Fibroblast of the aortic adventitia (primary cell): ENCODE data around the gene PRR18. TPM values are rescaled to one million over a fixed set of nuclear protein-coding genes. Genes with fewer than 3 reads are reported as not detected.
A peak's percentile ranks its signal among the peaks of the same experiment; 100 is the strongest.

ENCODE experiments used
- DNase-seq: peaks from one replicate; pipeline ENCODE4 v3.0.0-alpha.2; 2010; ENCODE audit warnings: low read depth
- H3K4me3 ChIP-seq: 2 replicates; pipeline ENCODE4 v1.5.1; 2011; ENCODE audit warnings: low read depth, mild to moderate bottlenecking, control low read depth, low read length, moderate library complexity
- CTCF ChIP-seq: IDR thresholded peaks from 2 replicates; pipeline ENCODE4 v1.5.1; 2011; ENCODE audit warnings: mild to moderate bottlenecking, low read length, control low read depth, inconsistent platforms; ENCODE audit not compliant: insufficient read depth
- total RNA-seq: library from RNA; depleted of rRNA; stranded (reverse); fragments of >200 nt; gene quantifications from 2 replicates; pipeline ENCODE4 v1.2.3, GENCODE V29; 2012; ENCODE audit warnings: low replicate concordance

The PRR18 gene
- not detected in 2 replicates for total RNA-seq

DNA sequence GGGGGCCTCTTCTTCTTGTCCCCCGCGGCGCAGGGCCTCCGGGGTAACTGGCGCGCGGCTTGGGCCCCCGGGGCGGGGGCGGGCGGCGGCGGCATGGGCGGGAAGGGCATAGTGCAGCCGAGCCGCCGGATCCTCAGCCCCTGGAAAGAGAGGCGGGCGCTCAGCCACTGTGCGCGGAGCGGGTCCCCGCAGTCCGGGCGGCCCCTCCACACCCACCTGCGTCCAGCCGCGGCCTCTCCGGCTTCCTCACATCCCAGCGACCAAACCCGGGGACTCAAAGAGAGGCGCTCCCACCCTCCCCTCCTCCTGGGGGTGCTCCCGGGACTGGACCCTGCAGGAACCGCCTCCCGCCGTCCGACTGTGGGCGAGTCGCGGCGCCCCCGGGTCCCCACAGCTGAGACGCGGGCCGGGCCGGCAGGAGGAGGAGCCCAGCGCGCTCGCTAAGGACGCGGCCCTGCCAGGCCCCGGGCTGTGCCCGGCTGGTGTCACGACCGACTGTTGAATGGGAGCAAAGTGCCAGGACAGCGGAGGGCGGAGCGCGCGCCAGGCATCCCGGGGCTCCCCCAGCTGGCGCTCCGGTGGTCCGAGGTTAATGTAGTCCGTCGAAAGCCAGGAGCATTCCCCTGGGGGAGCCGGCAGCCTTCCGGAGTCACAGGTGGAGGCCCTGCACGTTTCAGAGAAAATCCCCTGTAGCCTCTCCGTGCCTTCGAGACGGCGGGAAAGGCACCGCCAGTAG is at the start of gene PRR18:
Gene PRR18 (minus strand): TSS at position 360 of the 736 bp plus-strand sequence. CDS start 250 bp downstream, at position 110.
- no peak for TF ChIP-seq CTCF
- H3K4me3 ChIP-seq, result peak within 1 kb of the TSS; percentile 31
- no peak for DNase-seq

DNA sequence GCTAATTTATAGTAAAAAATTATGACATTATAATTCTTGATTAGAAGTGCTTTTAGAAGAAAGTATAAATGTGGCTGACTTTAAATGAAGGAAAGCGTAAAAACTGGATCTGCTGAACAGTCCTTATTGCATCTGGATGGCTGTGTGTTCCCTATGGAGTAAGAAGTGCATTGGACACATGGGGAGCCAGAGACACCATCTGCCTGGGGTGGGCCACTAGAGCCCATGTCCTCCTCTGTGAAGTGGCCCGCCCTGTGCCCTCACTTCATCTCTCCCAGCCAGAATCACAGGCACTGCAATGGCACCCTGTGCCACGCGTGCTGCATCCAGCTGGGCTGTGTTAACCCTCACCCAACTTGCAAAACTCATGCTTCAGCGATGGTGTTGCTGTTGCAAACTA is 47.4 kb upstream of the PRR18 start:
- H3K4me3 ChIP-seq, result no peak overlapping the region
- DNase-seq, result no peak
- no peak for TF ChIP-seq CTCF

DNA sequence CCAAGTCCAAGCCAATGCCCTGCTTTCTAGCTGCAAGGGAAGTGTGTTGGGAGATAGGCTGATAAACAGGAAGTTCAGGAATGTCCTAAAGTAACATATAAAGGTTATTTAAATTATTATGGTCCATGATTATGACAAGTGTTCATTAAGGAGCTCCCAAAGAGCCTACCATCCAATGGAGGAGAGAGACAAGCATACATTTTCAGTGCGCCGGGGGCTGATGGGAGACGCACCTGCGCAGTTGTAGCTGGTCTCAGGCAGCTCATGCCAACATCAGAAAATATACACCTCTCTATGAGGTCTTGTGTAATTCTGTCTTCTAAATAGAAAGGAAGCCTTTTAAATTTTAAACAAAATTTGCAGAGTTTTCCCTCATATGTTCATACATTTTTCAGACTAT is 46.8 kb upstream of the PRR18 start:
- no peak overlapping the region for H3K4me3 ChIP-seq
- no peak for DNase-seq
- no peak for TF ChIP-seq CTCF

- TF ChIP-seq CTCF, result no peak
- no peak overlapping the region for H3K4me3 ChIP-seq
- DNase-seq, result no peak
Measured at GRCh38 chr6:166354143-166354542, 46.0 kb upstream of the PRR18 start.

DNA sequence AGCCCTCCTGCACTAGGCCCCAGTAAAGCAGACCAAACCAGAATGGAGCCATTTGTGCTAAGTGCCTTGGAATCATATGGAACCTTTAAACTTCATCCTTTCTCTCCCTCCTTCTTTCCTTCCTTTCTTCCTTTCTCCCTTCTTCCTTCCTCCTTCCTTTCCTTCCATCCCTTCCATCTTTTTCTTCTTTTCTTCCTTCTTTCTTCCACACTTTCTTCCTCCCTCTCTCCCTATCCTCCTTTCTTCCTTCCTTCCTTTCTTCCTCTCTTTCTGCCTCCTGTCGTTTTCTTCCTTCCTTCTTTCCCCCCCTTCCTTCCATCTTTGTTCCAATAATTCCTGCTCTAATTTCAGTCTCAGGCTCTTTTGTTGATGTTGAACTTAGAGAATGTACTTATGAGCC is 45.3 kb upstream of the PRR18 start:
- TF ChIP-seq CTCF, result no peak
- DNase-seq, result no peak
- no peak overlapping the region for H3K4me3 ChIP-seq

DNA sequence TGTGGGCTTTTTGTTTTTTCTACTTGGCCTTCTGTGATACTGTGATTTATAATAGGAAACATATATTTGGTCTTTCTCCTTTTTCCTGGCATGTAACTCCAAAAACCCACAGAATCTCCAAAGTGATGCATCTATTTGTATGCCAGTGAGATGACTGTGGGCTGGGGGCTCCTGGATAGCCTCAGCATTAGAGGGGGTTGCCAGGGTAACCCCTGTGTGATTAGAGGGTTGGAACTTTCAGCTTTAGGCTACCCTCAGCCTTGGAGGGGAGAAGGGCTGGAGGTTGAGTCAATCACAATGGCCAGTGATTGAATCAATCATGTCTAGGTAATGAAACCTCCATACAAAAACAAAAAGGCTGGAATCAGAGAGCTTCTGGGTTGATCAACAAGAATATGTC is 44.7 kb upstream of the PRR18 start:
- no peak overlapping the region for H3K4me3 ChIP-seq
- no peak for DNase-seq
- TF ChIP-seq CTCF, result no peak

DNA sequence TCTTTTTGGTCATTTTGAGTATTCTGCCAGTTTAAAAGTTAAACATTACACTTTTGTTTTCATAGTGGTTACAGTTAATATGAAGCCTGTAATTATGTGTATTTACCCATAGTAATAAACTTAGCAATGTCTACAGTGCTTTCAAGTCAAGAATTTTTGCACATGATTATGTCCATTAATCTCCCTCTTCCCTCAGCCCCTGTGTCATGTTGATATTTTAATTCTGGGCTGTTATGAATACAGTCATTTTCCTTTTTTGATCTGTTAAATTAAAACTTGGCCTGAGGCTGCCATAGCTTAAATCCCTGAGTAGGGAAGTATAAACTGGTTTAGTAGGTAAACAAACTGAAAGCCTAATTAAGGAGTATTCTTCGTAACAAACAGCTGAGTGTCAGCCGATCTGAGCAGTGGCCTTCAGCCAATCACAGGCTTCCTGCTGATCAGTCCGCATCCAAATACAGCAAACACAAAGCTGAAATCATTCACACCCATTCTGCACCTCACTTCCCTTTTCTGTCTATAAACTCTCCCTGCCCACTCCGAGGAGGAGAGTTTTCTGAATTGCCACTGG is 43.6 kb upstream of the PRR18 start:
- no peak overlapping the region for H3K4me3 ChIP-seq
- no peak for DNase-seq
- no peak for TF ChIP-seq CTCF
